CD4-positive, alpha-beta T cell (primary cell): ENCODE results near the gene HRC. TPM values are rescaled to one million over a fixed set of nuclear protein-coding genes. Genes with fewer than 3 reads are reported as not detected.

Source experiments
- ATAC-seq: fragments of 200-7000 bp; cut with Tn5 transposase; one replicate; pipeline ENCODE4 v1.10.0; 2022; ENCODE audit warnings: mild to moderate bottlenecking; ENCODE audit not compliant: poor library complexity
- CTCF ChIA-PET: fragments of 350-600 bp; sonication (Branson Sonifier 250); formaldehyde crosslinking; loops from one replicate; lab custom pipeline; 2021; ENCODE audit warnings: antibody characterized with exemption, inconsistent platforms; lab: Charles Lee
- POLR2A ChIA-PET: fragments of 350-600 bp; sonication (Branson Sonifier 250); formaldehyde crosslinking; loops from one replicate; lab custom pipeline; 2021; ENCODE audit warnings: antibody characterized with exemption, inconsistent platforms; lab: Charles Lee
- DNase-seq, 14 experiments: peaks; one replicate each; pipeline ENCODE4 v3.0.0-alpha.2; 2013 to 2020; ENCODE audit warnings: mixed read lengths in 2 of 14
- H3K27ac ChIP-seq, 2 donors: one replicate each; pipeline versions ENCODE4 v1.5.1 to v1.7.0; 2013; ENCODE audit warnings: low read length in 2 of 2, low read depth in 1 of 2, mild to moderate bottlenecking in 1 of 2
- H3K27me3 ChIP-seq, 2 experiments: 1 replicate in 1 of 2; 2 replicates in 1 of 2; pipeline versions ENCODE4 v1.6.1 to v1.7.0; 2013; ENCODE audit warnings: low read length in 2 of 2, control low read depth in 1 of 2, mild to moderate bottlenecking in 1 of 2, moderate library complexity in 1 of 2; ENCODE audit not compliant: insufficient read depth in 2 of 2, control insufficient read depth in 1 of 2
- H3K36me3 ChIP-seq: one replicate; pipeline ENCODE4 v1.6.1; 2013; ENCODE audit warnings: low read length, control low read depth; ENCODE audit not compliant: insufficient read depth
- H3K4me1 ChIP-seq: one replicate; pipeline ENCODE4 v1.6.1; 2013; ENCODE audit warnings: low read length, control low read depth; ENCODE audit not compliant: insufficient read depth
- H3K4me3 ChIP-seq: one replicate; pipeline ENCODE4 v1.5.1; 2013; ENCODE audit warnings: mild to moderate bottlenecking, low read length, moderate library complexity
- H3K9me3 ChIP-seq, 2 experiments: 1 replicate in 1 of 2; 2 replicates in 1 of 2; pipeline versions ENCODE4 v1.6.1 to v1.7.0; 2013; ENCODE audit warnings: low read length in 2 of 2, mild to moderate bottlenecking in 2 of 2, control low read depth in 1 of 2, moderate library complexity in 1 of 2; ENCODE audit not compliant: control insufficient read depth in 1 of 2, insufficient read depth in 1 of 2
- H3K27ac Mint-ChIP-seq: one replicate; pipeline ENCODE4 v1.8.0; 2020; ENCODE audit warnings: mixed read lengths
- H3K27me3 Mint-ChIP-seq: one replicate; pipeline ENCODE4 v1.8.0; 2021; ENCODE audit warnings: mixed read lengths
- H3K36me3 Mint-ChIP-seq: one replicate; pipeline ENCODE4 v1.8.0; 2021; ENCODE audit warnings: low read depth, mixed read lengths
- H3K4me1 Mint-ChIP-seq: one replicate; pipeline ENCODE4 v1.8.0; 2021; ENCODE audit warnings: low read depth, mixed read lengths
- H3K4me3 Mint-ChIP-seq: one replicate; pipeline ENCODE4 v1.8.0; 2020; ENCODE audit warnings: mild to moderate bottlenecking, mixed read lengths
- H3K9me3 Mint-ChIP-seq: one replicate; pipeline ENCODE4 v1.8.0; 2020; ENCODE audit warnings: mixed read lengths
- CTCF ChIP-seq: fragments of 200-600 bp; IDR thresholded peaks from one replicate; pipeline ENCODE4 v1.8.0; 2022; ENCODE audit warnings: antibody characterized with exemption, mild to moderate bottlenecking
- intact Hi-C, 2 experiments: fragments of 100-400 bp; cut with DNase I in 1 of 2; cut with micrococcal nuclease in 1 of 2; formaldehyde crosslinking; loops; one replicate each; pipeline versions ENCODE4 v1.15.1 to v1.9.0; 2023 to 2025; cut with DNase I, micrococcal nuclease
- total RNA-seq, 174 experiments: library from RNA in 2 of 174; stranded (reverse) in 2 of 174; gene quantifications; one replicate each; pipeline ENCODE4 v1.2.3 and lab custom pipeline; 2021 to 2026

Gene HRC
- total RNA-seq, 2 experiments from 2014 or later = not detected

GRCh38 chr19:49196527-49197240 is 41.5 kb upstream of the HRC start:
- H3K4me1 Mint-ChIP-seq = no peaks in the 10 kb centered on the region
- no peak overlapping the region for H3K4me3 ChIP-seq
- H3K27ac Mint-ChIP-seq = no peak overlapping the region
- no peaks in the 10 kb centered on the region for H3K27me3 ChIP-seq
- ChIA-PET POLR2A (no interaction called here), CTCF (interaction anchor here (4.5 kb wide), 1 partner anchor 99 kb away, joined by 31 read pairs; no protein-coding TSS in a partner anchor)
- H3K9me3 Mint-ChIP-seq = no peaks in the 10 kb centered on the region
- no peak overlapping the region for H3K27ac ChIP-seq
- H3K36me3 Mint-ChIP-seq = no peaks in the 10 kb centered on the region
- peaks cover 10% of the 10 kb centered on the region for H3K27me3 Mint-ChIP-seq
- H3K36me3 ChIP-seq = no peaks in the 10 kb centered on the region
- no peaks in the 10 kb centered on the region for H3K9me3 ChIP-seq
- DNase-seq (no peak), ATAC-seq (no peak)
- intact Hi-C loops = loop anchor here in 1 of 2 experiments (5.0 kb wide), 1 partner anchor 409 kb away; no protein-coding TSS in a partner anchor
- no peaks in the 10 kb centered on the region for H3K4me1 ChIP-seq
- no peak overlapping the region for H3K4me3 Mint-ChIP-seq
- no peak for TF ChIP-seq CTCF

- ChIA-PET CTCF (no interaction called here), POLR2A (no interaction called here)
- no peak overlapping the region for H3K27ac ChIP-seq
- H3K4me3 ChIP-seq = no peak overlapping the region
- ATAC-seq = no peak
- Mint-ChIP-seq H3K4me3 (no peak overlapping the region), H3K27me3 (peaks cover 10% of the 10 kb centered on the region), H3K27ac (no peak overlapping the region), H3K9me3 (no peaks in the 10 kb centered on the region), H3K4me1 (peaks cover 7% of the 10 kb centered on the region), H3K36me3 (no peaks in the 10 kb centered on the region)
- intact Hi-C loops = no loop called here
- peaks cover 10% of the 10 kb centered on the region for H3K4me1 ChIP-seq
- H3K27me3 ChIP-seq = no peaks in the 10 kb centered on the region
- no peaks in the 10 kb centered on the region for H3K9me3 ChIP-seq
- TF ChIP-seq CTCF = no peak
- no peak for DNase-seq
- no peaks in the 10 kb centered on the region for H3K36me3 ChIP-seq
Observed at GRCh38 chr19:49194408-49194807, 39.2 kb upstream of the HRC start.

GRCh38 chr19:49193822-49194394 is 38.7 kb upstream of the HRC start:
- H3K27me3 Mint-ChIP-seq = peaks cover 8% of the 10 kb centered on the region
- H3K4me1 Mint-ChIP-seq = peaks cover 9% of the 10 kb centered on the region
- H3K4me3 Mint-ChIP-seq = no peak overlapping the region
- ATAC-seq (no peak), DNase-seq (no peak)
- peaks cover 14% of the 10 kb centered on the region for H3K4me1 ChIP-seq
- H3K9me3 Mint-ChIP-seq = no peaks in the 10 kb centered on the region
- CTCF ChIA-PET = no interaction called here
- peaks cover 0 to 1% of the 10 kb centered on the region in 2 experiments for H3K9me3 ChIP-seq
- intact Hi-C loops = no loop called here
- H3K27me3 ChIP-seq = no peaks in the 10 kb centered on the region
- H3K36me3 ChIP-seq = no peaks in the 10 kb centered on the region
- H3K27ac Mint-ChIP-seq = no peak overlapping the region
- POLR2A ChIA-PET = no interaction called here
- H3K27ac ChIP-seq = no peak overlapping the region
- no peaks in the 10 kb centered on the region for H3K36me3 Mint-ChIP-seq
- no peak overlapping the region for H3K4me3 ChIP-seq
- TF ChIP-seq CTCF = no peak
